Progenitor cell of endocrine pancreas (in vitro differentiated cells): ENCODE measurements around the gene TPBGL. TPM values are rescaled to one million over a fixed set of nuclear protein-coding genes. Genes with fewer than 3 reads are reported as not detected.

Source experiments
- DNase-seq: peaks from one replicate; pipeline ENCODE4 v3.0.0; 2021; ENCODE audit warnings: low spot score; ENCODE audit not compliant: unreplicated experiment
- H3K27ac Mint-ChIP-seq: 2 replicates; pipeline ENCODE4 v1.8.0; 2021; ENCODE audit warnings: mild to moderate bottlenecking, moderate library complexity, mixed read lengths
- H3K27me3 Mint-ChIP-seq: 2 replicates; pipeline ENCODE4 v1.8.0; 2021; ENCODE audit warnings: mixed read lengths
- H3K36me3 Mint-ChIP-seq: 2 replicates; pipeline ENCODE4 v1.8.0; 2022; ENCODE audit warnings: mixed read lengths; ENCODE audit not compliant: insufficient read depth
- H3K4me1 Mint-ChIP-seq: 2 replicates; pipeline ENCODE4 v1.8.0; 2021; ENCODE audit warnings: low read depth, mixed read lengths
- H3K4me3 Mint-ChIP-seq: 2 replicates; pipeline ENCODE4 v1.8.0; 2021; ENCODE audit warnings: low read depth, mild to moderate bottlenecking, moderate library complexity, mixed read lengths
- H3K9me3 Mint-ChIP-seq: 2 replicates; pipeline ENCODE4 v1.8.0; 2021; ENCODE audit warnings: low read depth, mixed read lengths
- CTCF ChIP-seq: fragments of 200-600 bp; sonication (generic); IDR thresholded peaks from one replicate; pipeline ENCODE4 v1.5.0; 2021; ENCODE audit warnings: antibody characterized with exemption, mild to moderate bottlenecking; ENCODE audit not compliant: unreplicated experiment
- total RNA-seq: library from RNA; stranded (reverse); gene quantifications from 2 replicates; pipeline ENCODE4 v1.2.1, GENCODE V29; 2021

Gene TPBGL
- total RNA-seq, 1 donor from 2014 or later = not detected

DNA sequence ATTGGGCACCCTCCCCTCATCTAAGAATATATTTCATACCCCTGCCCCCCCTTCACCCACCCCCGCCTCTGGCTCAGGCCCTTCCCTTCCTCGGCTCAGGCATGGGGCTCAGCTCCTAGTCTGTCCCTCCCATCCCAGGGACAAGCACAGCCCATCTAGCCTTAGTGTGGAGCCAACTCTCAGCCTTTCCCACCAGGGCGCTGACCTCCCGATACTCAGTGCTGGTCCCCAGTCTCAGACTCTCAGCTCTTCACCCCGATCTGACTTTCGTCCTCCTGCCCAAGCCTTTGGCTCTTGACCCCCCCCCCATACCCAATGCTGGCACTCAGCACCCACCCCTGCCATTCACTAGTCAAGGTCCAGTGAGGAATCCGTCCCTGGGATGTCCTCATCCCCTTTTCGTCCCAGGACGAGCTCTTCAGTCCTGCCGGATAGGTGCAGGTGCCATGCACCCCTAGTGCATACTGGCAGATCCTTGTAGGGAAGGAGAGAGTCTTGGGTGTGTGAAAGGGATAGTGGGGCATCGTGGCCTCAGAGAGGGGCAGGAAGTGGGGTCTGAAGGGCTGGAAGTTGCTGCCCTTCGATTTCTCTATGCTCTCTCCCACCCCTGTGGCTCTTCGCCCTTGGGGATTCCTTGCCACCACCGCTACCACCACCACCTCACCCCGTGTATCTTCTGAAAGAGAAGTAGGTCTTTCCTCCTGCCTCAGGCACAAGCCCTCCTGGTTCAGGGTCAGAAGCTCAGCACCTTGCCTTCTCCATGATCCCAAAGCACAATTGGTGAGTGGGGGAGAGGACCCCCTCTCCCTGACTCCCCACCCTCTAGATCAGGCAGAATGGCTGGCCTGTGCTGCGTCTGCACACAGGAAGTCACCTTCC, 2.4 kb downstream of the TPBGL start:
- peak overlapping the region; percentile 50 for H3K4me3 Mint-ChIP-seq
- DNase-seq = no peak

GRCh38 chr11:75244052-75244814, 3.7 kb downstream of the TPBGL start:
- peaks cover 3% of the 10 kb centered on the region for H3K4me1 Mint-ChIP-seq
- no peak for DNase-seq
- H3K4me3 Mint-ChIP-seq = no peak overlapping the region
- no peaks in the 10 kb centered on the region for H3K9me3 Mint-ChIP-seq
- H3K27me3 Mint-ChIP-seq = peaks cover 54% of the 10 kb centered on the region
- no peaks in the 10 kb centered on the region for H3K36me3 Mint-ChIP-seq
- no peak overlapping the region for H3K27ac Mint-ChIP-seq
- TF ChIP-seq CTCF = no peak

More for the DNA sequence above, 2.4 kb downstream of the TPBGL start:
- Mint-ChIP-seq H3K36me3 (no peaks in the 10 kb centered on the region), H3K27me3 (peaks cover 64% of the 10 kb centered on the region), H3K27ac (no peak overlapping the region), H3K9me3 (no peaks in the 10 kb centered on the region), H3K4me1 (peaks cover 3% of the 10 kb centered on the region)
- TF ChIP-seq CTCF = no peak

GRCh38 chr11:75245356-75246005, 4.9 kb downstream of the TPBGL start:
- no peak for DNase-seq
- no peak overlapping the region for H3K27ac Mint-ChIP-seq
- TF ChIP-seq CTCF = no peak
- H3K36me3 Mint-ChIP-seq = no peaks in the 10 kb centered on the region
- H3K27me3 Mint-ChIP-seq = peaks cover 52% of the 10 kb centered on the region
- H3K4me3 Mint-ChIP-seq = no peak overlapping the region
- H3K9me3 Mint-ChIP-seq = no peaks in the 10 kb centered on the region
- peaks cover 3% of the 10 kb centered on the region for H3K4me1 Mint-ChIP-seq

GRCh38 chr11:75246006-75246670, 5.6 kb downstream of the TPBGL start:
- Mint-ChIP-seq H3K27ac (no peak overlapping the region), H3K9me3 (no peaks in the 10 kb centered on the region), H3K4me3 (no peak overlapping the region), H3K27me3 (peaks cover 52% of the 10 kb centered on the region), H3K4me1 (peaks cover 3% of the 10 kb centered on the region), H3K36me3 (no peaks in the 10 kb centered on the region)
- TF ChIP-seq CTCF = no peak
- DNase-seq = no peak
